Activated T-cell treated with anti-CD3 and anti-CD28 coated beads for 1 hour (primary cell): ENCODE data around the gene SLC35F1.

Source experiments
- DNase-seq: peaks from one replicate; pipeline ENCODE4 v3.0.0-alpha.2; 2020; ENCODE audit warnings: low read depth

The SLC35F1 gene

GRCh38 chr6:118313762-118314161 is 406.7 kb downstream of the SLC35F1 start:
- DNase-seq = no peak

- DNase-seq = no peak
These were observed 409.8 kb downstream of the SLC35F1 start for GRCh38 chr6:118316796-118317384.

GRCh38 chr6:118317581-118318563 is 410.8 kb downstream of the SLC35F1 start:
- DNase-seq = no peak

GRCh38 chr6:118318648-118319047 is 411.6 kb downstream of the SLC35F1 start:
- DNase-seq = no peak

- DNase-seq = no peak
These were observed 412.4 kb downstream of the SLC35F1 start for GRCh38 chr6:118319416-118319815.

GRCh38 chr6:118319894-118320649 is 413.0 kb downstream of the SLC35F1 start:
- no peak for DNase-seq

GRCh38 chr6:118320652-118321051 is 413.6 kb downstream of the SLC35F1 start:
- DNase-seq = no peak

- DNase-seq = no peak
These were observed 417.1 kb downstream of the SLC35F1 start for GRCh38 chr6:118324116-118324515.

GRCh38 chr6:118325220-118325860 is 418.3 kb downstream of the SLC35F1 start:
- DNase-seq = no peak

GRCh38 chr6:118326712-118327111 is 419.6 kb downstream of the SLC35F1 start:
- DNase-seq = no peak

GRCh38 chr6:118327237-118327636 is 420.2 kb downstream of the SLC35F1 start:
- no peak for DNase-seq

- DNase-seq = no peak
These were observed 426.7 kb downstream of the SLC35F1 start for GRCh38 chr6:118333772-118334171.

GRCh38 chr6:118334634-118335033 is 427.6 kb downstream of the SLC35F1 start:
- DNase-seq = no peak

GRCh38 chr6:118335325-118335816 is 428.3 kb downstream of the SLC35F1 start:
- DNase-seq = no peak

- no peak for DNase-seq
These were observed 437.1 kb downstream of the SLC35F1 start for GRCh38 chr6:118344014-118344670.

GRCh38 chr6:118350881-118351430 is 443.9 kb downstream of the SLC35F1 start:
- DNase-seq = no peak

GRCh38 chr6:118353564-118353963 is 446.5 kb downstream of the SLC35F1 start:
- no peak for DNase-seq

GRCh38 chr6:118354641-118355040 is 447.6 kb downstream of the SLC35F1 start:
- DNase-seq = no peak

- no peak for DNase-seq
These were observed 449.0 kb downstream of the SLC35F1 start for GRCh38 chr6:118356054-118356453.

- DNase-seq = no peak
These were observed 449.6 kb downstream of the SLC35F1 start for GRCh38 chr6:118356686-118357085.
